PFSK-1 (cell line): ENCODE measurements around the gene HSPE1.

Source experiments
- FOXP2 ChIP-seq: optimal IDR thresholded peaks from 2 replicates; pipeline ENCODE3; 2011; ENCODE audit warnings: borderline replicate concordance, control low read depth, inconsistent platforms; ENCODE audit not compliant: insufficient read depth; ENCODE audit errors: extremely low read length, extremely low read depth
- POLR2AphosphoS5 ChIP-seq: IDR thresholded peaks from 2 replicates; pipeline ENCODE4 v1.6.1; 2012; ENCODE audit warnings: low read depth, mild to moderate bottlenecking, control low read depth, low read length, moderate library complexity
- REST ChIP-seq, 2 experiments: IDR thresholded peaks; 2 replicates each; pipeline versions ENCODE4 v1.6.1 to v1.8.0; 2011 to 2012; ENCODE audit warnings: low read depth in 2 of 2, low read length in 2 of 2, control low read depth in 1 of 2, inconsistent platforms in 1 of 2, mild to moderate bottlenecking in 1 of 2, moderate library complexity in 1 of 2; ENCODE audit not compliant: insufficient read depth in 1 of 2
- SIN3A ChIP-seq: IDR thresholded peaks from 2 replicates; pipeline ENCODE4 v1.6.1; 2012; ENCODE audit warnings: mild to moderate bottlenecking, low read length, moderate library complexity, borderline replicate concordance; ENCODE audit not compliant: insufficient read depth
- TAF1 ChIP-seq: IDR thresholded peaks from 2 replicates; pipeline ENCODE4 v1.6.1; 2012; ENCODE audit warnings: low read length, control low read depth, borderline replicate concordance; ENCODE audit not compliant: insufficient read depth

GRCh38 chr2:197500503-197501131, 438 bp downstream of the HSPE1 start:
- no peak for TF ChIP-seq REST (IDR thresholded peaks at IDR 0.05; ENCODE audit: insufficient read depth in 1 of 2, low read depth in 2 of 2, low read length in 2 of 2)
- TF ChIP-seq POLR2AphosphoS5 = no peak
- no peak for TF ChIP-seq FOXP2
- TF ChIP-seq TAF1 = no peak
- TF ChIP-seq SIN3A = no peak
